Neural progenitor cell (in vitro differentiated cells): ENCODE measurements around the gene EFCAB11. TPM values are rescaled to one million over a fixed set of nuclear protein-coding genes. Genes with fewer than 3 reads are reported as not detected.
A peak's percentile ranks its signal among the peaks of the same experiment; 100 is the strongest.

ENCODE experiments used
- DNase-seq: peaks from one replicate; pipeline ENCODE4 v3.0.0-alpha.2; 2016; ENCODE audit warnings: low spot score
- H2AFZ ChIP-seq: fragments of 200-600 bp; sonication (generic); replicated peaks from 2 replicates; pipeline ENCODE4 v1.6.1; 2016; ENCODE audit warnings: antibody characterized with exemption
- H3F3A ChIP-seq: fragments of 200-600 bp; sonication (generic); 2 replicates; pipeline ENCODE4 v1.6.1; 2016; ENCODE audit warnings: antibody characterized with exemption, low read depth
- H3K27ac ChIP-seq: fragments of 200-600 bp; sonication (generic); 2 replicates; pipeline ENCODE4 v1.5.1; 2016; ENCODE audit warnings: mild to moderate bottlenecking
- H3K27me3 ChIP-seq: fragments of 200-600 bp; sonication (generic); 2 replicates; pipeline ENCODE4 v1.6.1; 2016; ENCODE audit warnings: mild to moderate bottlenecking, moderate library complexity
- H3K36me3 ChIP-seq: fragments of 200-600 bp; sonication (generic); 2 replicates; pipeline ENCODE4 v1.5.1; 2016
- H3K4me1 ChIP-seq: fragments of 200-600 bp; sonication (generic); 2 replicates; pipeline ENCODE4 v1.6.1; 2016; ENCODE audit warnings: mixed run types
- H3K4me2 ChIP-seq: fragments of 200-600 bp; sonication (generic); 2 replicates; pipeline ENCODE4 v1.6.1; 2016
- H3K4me3 ChIP-seq: fragments of 200-600 bp; sonication (generic); 2 replicates; pipeline ENCODE4 v1.5.1; 2016
- H3K79me2 ChIP-seq: fragments of 200-600 bp; sonication (generic); 2 replicates; pipeline ENCODE4 v1.6.1; 2016; ENCODE audit warnings: low read depth
- H3K9ac ChIP-seq: fragments of 200-600 bp; sonication (generic); 2 replicates; pipeline ENCODE4 v1.6.1; 2016
- H3K9me3 ChIP-seq: fragments of 200-600 bp; sonication (generic); 2 replicates; pipeline ENCODE4 v1.5.1; 2016; ENCODE audit warnings: low read depth
- H4K20me1 ChIP-seq: fragments of 200-600 bp; sonication (generic); 2 replicates; pipeline ENCODE4 v1.6.1; 2016; ENCODE audit warnings: low read depth
- H3K27ac Mint-ChIP-seq: 3 replicates; pipeline ENCODE4 v1.8.0; 2021; ENCODE audit warnings: mixed read lengths
- H3K27me3 Mint-ChIP-seq: 2 replicates; pipeline ENCODE4 v1.8.0; 2022; ENCODE audit warnings: low read depth, mild to moderate bottlenecking, inconsistent platforms, moderate library complexity, mixed read lengths; ENCODE audit not compliant: insufficient read depth
- H3K36me3 Mint-ChIP-seq: 3 replicates; pipeline ENCODE4 v1.8.0; 2021; ENCODE audit warnings: mixed read lengths
- H3K4me1 Mint-ChIP-seq: 3 replicates; pipeline ENCODE4 v1.8.0; 2021; ENCODE audit warnings: mixed read lengths
- H3K4me3 Mint-ChIP-seq: 3 replicates; pipeline ENCODE4 v1.8.0; 2021; ENCODE audit warnings: mild to moderate bottlenecking, moderate library complexity, mixed read lengths
- H3K9me3 Mint-ChIP-seq: 3 replicates; pipeline ENCODE4 v1.8.0; 2020; ENCODE audit warnings: mixed read lengths
- CTCF ChIP-seq: fragments of 200-600 bp; sonication (generic); IDR thresholded peaks from 2 replicates; pipeline ENCODE4 v1.5.1; 2017; ENCODE audit warnings: antibody characterized with exemption, mild to moderate bottlenecking
- EZH2 ChIP-seq: fragments of 200-600 bp; sonication (generic); IDR thresholded peaks from 2 replicates; pipeline ENCODE4 v1.6.1; 2017; ENCODE audit warnings: antibody characterized with exemption, mild to moderate bottlenecking, moderate library complexity
- EZH2phosphoT487 ChIP-seq: fragments of 200-600 bp; sonication (generic); IDR thresholded peaks from 2 replicates; pipeline ENCODE4 v1.6.1; 2017; ENCODE audit warnings: antibody characterized with exemption
- total RNA-seq: library from RNA; depleted of rRNA; stranded (reverse); fragments of >200 nt; gene quantifications from 2 replicates; pipeline ENCODE4 v1.2.3, GENCODE V29; 2015; ENCODE audit warnings: low replicate concordance

The EFCAB11 gene
- total RNA-seq, 1 donor from 2014 or later = 27.6 TPM

GRCh38 chr14:89953602-89954001 lies 928 bp downstream of the EFCAB11 start:
- H3K9me3 ChIP-seq = no peaks in the 10 kb centered on the region
- Mint-ChIP-seq H3K4me1 (peaks cover 36% of the 10 kb centered on the region), H3K27me3 (no peaks in the 10 kb centered on the region), H3K27ac (no peak overlapping the region), H3K36me3 (peaks cover 6% of the 10 kb centered on the region), H3K4me3 (peak overlapping the region; percentile 96), H3K9me3 (no peaks in the 10 kb centered on the region)
- peaks cover 26% of the 10 kb centered on the region for H3K79me2 ChIP-seq
- H3K27me3 ChIP-seq = no peaks in the 10 kb centered on the region
- H3K4me2 ChIP-seq = peak overlapping the region; percentile 77
- H3K4me1 ChIP-seq = peaks cover 13% of the 10 kb centered on the region
- no peak overlapping the region for H3K9ac ChIP-seq
- TF ChIP-seq EZH2 = no peak
- no peak for TF ChIP-seq CTCF
- no peak for TF ChIP-seq EZH2phosphoT487
- H3K36me3 ChIP-seq = no peaks in the 10 kb centered on the region
- peak overlapping the region; percentile 90 for H3K4me3 ChIP-seq
- no peak overlapping the region for H2AFZ ChIP-seq
- no peak overlapping the region for H3K27ac ChIP-seq
- DNase-seq = no peak
- H4K20me1 ChIP-seq = peaks cover 19% of the 10 kb centered on the region
- H3F3A ChIP-seq = peaks cover 8% of the 10 kb centered on the region

- Histone ChIP-seq H4K20me1 (peaks cover 10% of the 10 kb centered on the region), H3K36me3 (no peaks in the 10 kb centered on the region), H3K4me2 (no peak overlapping the region), H3F3A (peaks cover 8% of the 10 kb centered on the region), H3K4me3 (no peak overlapping the region), H3K27me3 (no peaks in the 10 kb centered on the region), H3K27ac (no peak overlapping the region), H3K9me3 (no peaks in the 10 kb centered on the region), H3K79me2 (peaks cover 16% of the 10 kb centered on the region), H3K4me1 (peaks cover 13% of the 10 kb centered on the region), H3K9ac (no peak overlapping the region), H2AFZ (no peak overlapping the region)
- Mint-ChIP-seq H3K4me1 (peaks cover 28% of the 10 kb centered on the region), H3K27me3 (no peaks in the 10 kb centered on the region), H3K9me3 (no peaks in the 10 kb centered on the region), H3K36me3 (peaks cover 6% of the 10 kb centered on the region), H3K4me3 (peak overlapping the region; percentile 41), H3K27ac (no peak overlapping the region)
- DNase-seq = no peak
- TF ChIP-seq EZH2 (no peak), EZH2phosphoT487 (no peak), CTCF (no peak)
Observed at GRCh38 chr14:89952576-89952975, 2.0 kb downstream of the EFCAB11 start.

DNA sequence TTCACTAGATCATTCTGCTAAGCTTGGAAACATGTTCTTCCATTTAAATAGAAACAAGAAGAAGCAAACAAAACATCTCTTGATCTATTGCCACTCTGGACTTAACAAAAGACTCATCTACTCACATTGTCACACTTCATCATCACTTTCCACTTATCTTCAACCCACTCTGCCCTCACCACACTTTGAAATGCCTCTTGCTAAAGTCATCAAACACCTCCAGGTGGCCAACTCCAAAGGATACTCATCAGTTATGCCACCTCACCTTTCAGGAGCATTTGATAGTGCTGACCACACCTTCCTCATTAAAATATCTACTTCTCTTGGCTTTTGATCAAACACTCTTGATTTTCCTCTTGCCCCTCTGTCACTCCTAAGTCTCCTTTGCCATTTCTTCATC lies 7.2 kb downstream of the EFCAB11 start:
- H3K4me2 ChIP-seq = no peak overlapping the region
- no peak overlapping the region for H2AFZ ChIP-seq
- H3F3A ChIP-seq = no peaks in the 10 kb centered on the region
- no peaks in the 10 kb centered on the region for H3K4me1 ChIP-seq
- TF ChIP-seq EZH2phosphoT487 (no peak), EZH2 (no peak)
- H3K27ac Mint-ChIP-seq = no peak overlapping the region
- H3K27me3 Mint-ChIP-seq = no peaks in the 10 kb centered on the region
- H3K79me2 ChIP-seq = no peaks in the 10 kb centered on the region
- H4K20me1 ChIP-seq = no peaks in the 10 kb centered on the region
- no peak overlapping the region for H3K9ac ChIP-seq
- H3K9me3 Mint-ChIP-seq = no peaks in the 10 kb centered on the region
- DNase-seq = no peak
- no peak overlapping the region for H3K4me3 Mint-ChIP-seq
- no peaks in the 10 kb centered on the region for H3K9me3 ChIP-seq
- no peaks in the 10 kb centered on the region for H3K27me3 ChIP-seq
- H3K4me1 Mint-ChIP-seq = no peaks in the 10 kb centered on the region
- H3K4me3 ChIP-seq = no peak overlapping the region
- no peak overlapping the region for H3K27ac ChIP-seq
- H3K36me3 ChIP-seq = no peaks in the 10 kb centered on the region
- peaks cover 6% of the 10 kb centered on the region for H3K36me3 Mint-ChIP-seq

GRCh38 chr14:89941830-89942377 lies 12.6 kb downstream of the EFCAB11 start:
- H3K27me3 ChIP-seq = no peaks in the 10 kb centered on the region
- no peaks in the 10 kb centered on the region for H4K20me1 ChIP-seq
- no peaks in the 10 kb centered on the region for H3K79me2 ChIP-seq
- H3F3A ChIP-seq = no peaks in the 10 kb centered on the region
- no peaks in the 10 kb centered on the region for H3K9me3 Mint-ChIP-seq
- TF ChIP-seq CTCF = no peak
- TF ChIP-seq EZH2phosphoT487 = no peak
- TF ChIP-seq EZH2 = no peak
- DNase-seq = no peak
- H3K36me3 ChIP-seq = no peaks in the 10 kb centered on the region
- no peak overlapping the region for H3K4me3 ChIP-seq
- H3K9ac ChIP-seq = no peak overlapping the region
- peaks cover 2% of the 10 kb centered on the region for H3K27me3 Mint-ChIP-seq
- H3K4me2 ChIP-seq = no peak overlapping the region
- H3K9me3 ChIP-seq = no peaks in the 10 kb centered on the region
- H3K4me3 Mint-ChIP-seq = no peak overlapping the region
- no peak overlapping the region for H3K27ac ChIP-seq
- no peak overlapping the region for H2AFZ ChIP-seq
- H3K4me1 ChIP-seq = no peaks in the 10 kb centered on the region
- no peak overlapping the region for H3K27ac Mint-ChIP-seq
- no peaks in the 10 kb centered on the region for H3K36me3 Mint-ChIP-seq
- H3K4me1 Mint-ChIP-seq = peaks cover 11% of the 10 kb centered on the region
